ENCODE results near the gene MSH3.

MSH3 gene

GRCh38 chr5:80925931-80926330, 271.5 kb downstream of the MSH3 start:
- Mint-ChIP-seq H3K27ac (ENCODE audit: low read depth) (no peak overlapping the region), H3K36me3 (ENCODE audit: insufficient read depth) (no peaks in the 10 kb centered on the region), H3K9me3 (no peaks in the 10 kb centered on the region), H3K4me1 (no peaks in the 10 kb centered on the region), H3K4me3 (no peak overlapping the region), H3K27me3 (peaks cover 10% of the 10 kb centered on the region)
- DNase-seq (ENCODE audit: low spot score in 2 of 2) (no peak), ATAC-seq (replicated peaks; ENCODE audit: extremely low read depth, poor library complexity, severe bottlenecking) (no peak)

Data from central memory CD8-positive, alpha-beta T cell (primary cell).